ENCODE results near the gene TNS3.

Gene TNS3

DNA sequence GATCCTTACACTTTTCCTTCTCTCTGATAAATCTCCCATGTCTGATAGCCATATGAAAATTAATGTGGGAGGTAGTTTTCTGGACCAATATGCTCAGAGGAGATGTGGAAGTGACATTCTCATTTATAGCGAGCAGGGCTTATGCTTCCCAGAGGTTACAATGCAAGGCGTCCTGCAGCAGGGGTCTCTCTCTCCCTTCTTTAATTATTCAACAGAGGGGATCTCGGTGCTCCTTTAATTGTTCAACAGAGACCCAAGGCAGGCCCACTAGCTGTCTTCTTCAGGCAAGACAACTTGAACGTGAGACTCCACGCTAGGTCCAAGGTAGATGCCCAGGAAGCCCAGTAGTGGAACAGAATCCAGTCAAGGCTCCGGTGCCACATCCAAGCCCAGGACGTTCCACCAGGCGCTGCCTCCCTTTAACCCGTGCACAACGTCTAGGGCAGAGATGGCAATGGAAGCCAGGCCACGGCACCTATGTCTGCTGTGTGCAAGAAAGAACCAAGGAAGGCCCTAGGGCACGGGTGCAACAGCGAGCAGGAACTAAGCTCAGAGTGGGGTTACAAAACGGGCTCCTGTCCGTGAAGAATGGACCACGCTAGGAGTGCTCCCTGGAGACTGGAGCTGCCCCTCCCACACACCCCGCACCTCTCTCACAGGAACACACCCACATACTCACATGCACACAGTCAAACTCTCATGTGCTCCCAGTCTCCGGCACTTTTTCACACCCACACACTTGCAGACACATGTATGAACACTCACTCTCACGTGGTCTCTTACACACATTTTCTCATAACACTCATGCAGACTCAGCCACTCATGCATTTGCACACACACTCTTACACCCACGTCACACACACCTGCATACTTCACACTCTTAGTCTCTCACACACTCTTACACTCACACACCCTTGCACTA lies 230.4 kb downstream of the TNS3 start:
- Histone ChIP-seq H3K27me3 (no peaks in the 10 kb centered on the region), H3K36me3 (peaks cover 0 to 100% (median 3%) of the 10 kb centered on the region in 11 experiments; a peak in 11 of 22 replicates), H3K4me1 (peaks cover 13 to 44% (median 37%) of the 10 kb centered on the region in 10 experiments), H4K20me1 (peaks cover 0 to 100% (median 40%) of the 10 kb centered on the region in 11 experiments; a peak in 15 of 22 replicates), H3K4me2 (no peak overlapping the region), H3K9ac (no peak overlapping the region), H3K27ac (no peak overlapping the region), H3K4me3 (no peak overlapping the region), H3K9me3 (replicated peaks in 1 of 11) (no peaks in the 10 kb centered on the region)
- no peak for TF ChIP-seq Cebpa-rat (IDR thresholded peaks at IDR 0.05)

- peaks cover 13 to 44% (median 37%) of the 10 kb centered on the region in 10 experiments for H3K4me1 ChIP-seq
- no peak overlapping the region for H3K9ac ChIP-seq
- no peak overlapping the region for H3K4me3 ChIP-seq
- no peaks in the 10 kb centered on the region for H3K27me3 ChIP-seq
- peaks cover 0 to 100% (median 14%) of the 10 kb centered on the region in 11 experiments; a peak in 11 of 22 replicates for H3K36me3 ChIP-seq
- H3K9me3 ChIP-seq (replicated peaks in 1 of 11): no peaks in the 10 kb centered on the region
- no peak overlapping the region for H3K27ac ChIP-seq
- H3K4me2 ChIP-seq: peak overlapping the region in 9 of 11 experiments; percentile 40 to 77 (median 64); a peak in 17 of 22 replicates
- no peak for TF ChIP-seq Cebpa-rat (IDR thresholded peaks at IDR 0.05)
- peaks cover 0 to 100% (median 38%) of the 10 kb centered on the region in 11 experiments; a peak in 14 of 22 replicates for H4K20me1 ChIP-seq
Observed at GRCh38 chr7:47350425-47350824, 231.5 kb downstream of the TNS3 start.

- H4K20me1 ChIP-seq: peaks cover 0 to 100% (median 28%) of the 10 kb centered on the region in 11 experiments; a peak in 12 of 22 replicates
- H3K4me1 ChIP-seq: peaks cover 13 to 42% (median 37%) of the 10 kb centered on the region in 10 experiments
Observed at GRCh38 chr7:47349401-47349800, 232.5 kb downstream of the TNS3 start.

GRCh38 chr7:47347816-47348385 lies 234.0 kb downstream of the TNS3 start:
- H3K4me2 ChIP-seq: peak overlapping the region in 8 of 11 experiments; percentile 43 to 77 (median 66); a peak in 17 of 22 replicates
- H3K4me1 ChIP-seq: peaks cover 13 to 42% (median 37%) of the 10 kb centered on the region in 10 experiments
- no peak overlapping the region for H3K9ac ChIP-seq
- TF ChIP-seq Cebpa-rat (IDR thresholded peaks at IDR 0.05): no peak
- H3K4me3 ChIP-seq: no peak overlapping the region
- H3K27ac ChIP-seq: no peak overlapping the region
- no peaks in the 10 kb centered on the region for H3K9me3 ChIP-seq (replicated peaks in 1 of 11)
- H4K20me1 ChIP-seq: peaks cover 0 to 100% (median 17%) of the 10 kb centered on the region in 11 experiments; a peak in 12 of 22 replicates
- H3K36me3 ChIP-seq: peaks cover 4 to 100% (median 35%) of the 10 kb centered on the region in 11 experiments; a peak in 19 of 22 replicates
- H3K27me3 ChIP-seq: no peaks in the 10 kb centered on the region

More at GRCh38 chr7:47349401-47349800, 232.5 kb downstream of the TNS3 start:
- Histone ChIP-seq H3K9me3 (replicated peaks in 1 of 11) (no peaks in the 10 kb centered on the region), H3K36me3 (peaks cover 3 to 100% (median 21%) of the 10 kb centered on the region in 11 experiments; a peak in 17 of 22 replicates), H3K9ac (no peak overlapping the region; a peak in 2 of 22 replicates), H3K27me3 (no peaks in the 10 kb centered on the region), H3K27ac (no peak overlapping the region), H3K4me3 (no peak overlapping the region), H3K4me2 (peak overlapping the region in 9 of 11 experiments; percentile 8 to 77 (median 64); a peak in 16 of 22 replicates)
- TF ChIP-seq Cebpa-rat (IDR thresholded peaks at IDR 0.05): no peak

DNA sequence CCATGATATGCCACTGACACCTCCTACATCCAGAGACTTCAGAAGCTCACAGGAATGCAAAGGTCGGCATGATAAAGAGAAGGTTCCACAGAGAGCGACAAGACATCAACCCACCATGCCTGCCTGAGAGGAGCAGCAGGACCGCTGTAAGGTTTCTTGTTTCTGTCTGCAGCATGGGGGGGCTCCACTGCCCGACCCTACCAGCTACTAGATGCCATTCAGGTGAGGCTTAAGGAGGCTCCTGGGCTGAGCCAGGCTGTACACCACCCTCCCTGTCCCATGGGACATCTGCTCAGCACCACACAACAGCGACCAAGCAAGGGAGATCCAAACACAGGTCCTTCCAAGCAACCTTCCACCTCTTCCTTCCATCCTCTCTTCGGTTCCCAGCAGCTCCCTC lies 234.6 kb downstream of the TNS3 start:
- H3K4me2 ChIP-seq: peak overlapping the region in 6 of 11 experiments; percentile 59 to 77 (median 70); a peak in 10 of 22 replicates
- H3K4me1 ChIP-seq: peaks cover 10 to 43% (median 37%) of the 10 kb centered on the region in 10 experiments
- no peaks in the 10 kb centered on the region for H3K9me3 ChIP-seq (replicated peaks in 1 of 11)
- peaks cover 0 to 100% (median 12%) of the 10 kb centered on the region in 11 experiments; a peak in 10 of 22 replicates for H4K20me1 ChIP-seq
- no peak overlapping the region for H3K9ac ChIP-seq
- no peak for TF ChIP-seq Cebpa-rat (IDR thresholded peaks at IDR 0.05)
- H3K4me3 ChIP-seq: no peak overlapping the region
- no peak overlapping the region for H3K27ac ChIP-seq
- H3K27me3 ChIP-seq: no peaks in the 10 kb centered on the region
- peaks cover 4 to 100% (median 39%) of the 10 kb centered on the region in 11 experiments; a peak in 19 of 22 replicates for H3K36me3 ChIP-seq

GRCh38 chr7:47346377-47346914 lies 235.5 kb downstream of the TNS3 start:
- no peak overlapping the region for H3K27ac ChIP-seq
- no peak overlapping the region for H3K9ac ChIP-seq
- no peaks in the 10 kb centered on the region for H3K27me3 ChIP-seq
- no peak overlapping the region for H3K4me2 ChIP-seq
- H3K4me1 ChIP-seq: peaks cover 10 to 45% (median 34%) of the 10 kb centered on the region in 10 experiments
- H4K20me1 ChIP-seq: peaks cover 0 to 100% (median 3%) of the 10 kb centered on the region in 11 experiments; a peak in 10 of 22 replicates
- no peaks in the 10 kb centered on the region for H3K9me3 ChIP-seq (replicated peaks in 1 of 11)
- H3K4me3 ChIP-seq: no peak overlapping the region
- TF ChIP-seq Cebpa-rat (IDR thresholded peaks at IDR 0.05): no peak
- peaks cover 4 to 100% (median 39%) of the 10 kb centered on the region in 11 experiments; a peak in 19 of 22 replicates for H3K36me3 ChIP-seq

- no peak overlapping the region for H3K9ac ChIP-seq
- no peaks in the 10 kb centered on the region for H3K9me3 ChIP-seq (replicated peaks in 1 of 11)
- peaks cover 0 to 100% (median 0%) of the 10 kb centered on the region in 11 experiments; a peak in 9 of 22 replicates for H4K20me1 ChIP-seq
- no peak overlapping the region for H3K4me2 ChIP-seq
- H3K4me3 ChIP-seq: no peak overlapping the region
- H3K4me1 ChIP-seq: peaks cover 10 to 48% (median 33%) of the 10 kb centered on the region in 10 experiments
- H3K27me3 ChIP-seq: no peaks in the 10 kb centered on the region
- TF ChIP-seq Cebpa-rat (IDR thresholded peaks at IDR 0.05): no peak
- H3K36me3 ChIP-seq: peaks cover 4 to 100% (median 39%) of the 10 kb centered on the region in 11 experiments; a peak in 19 of 22 replicates
- H3K27ac ChIP-seq: no peak overlapping the region
Observed at GRCh38 chr7:47345857-47346298, 236.0 kb downstream of the TNS3 start.

GRCh38 chr7:47344171-47344955 lies 237.5 kb downstream of the TNS3 start:
- peaks cover 0 to 98% (median 0%) of the 10 kb centered on the region in 11 experiments; a peak in 9 of 22 replicates for H4K20me1 ChIP-seq
- H3K4me1 ChIP-seq: peaks cover 0 to 40% (median 22%) of the 10 kb centered on the region in 10 experiments; a peak in 16 of 20 replicates
- H3K36me3 ChIP-seq: peaks cover 4 to 98% (median 41%) of the 10 kb centered on the region in 11 experiments; a peak in 19 of 22 replicates
- H3K4me2 ChIP-seq: no peak overlapping the region
- H3K9me3 ChIP-seq (replicated peaks in 1 of 11): no peaks in the 10 kb centered on the region
- no peak for TF ChIP-seq Cebpa-rat (IDR thresholded peaks at IDR 0.05)
- no peaks in the 10 kb centered on the region for H3K27me3 ChIP-seq
- H3K9ac ChIP-seq: no peak overlapping the region
- H3K4me3 ChIP-seq: no peak overlapping the region
- H3K27ac ChIP-seq: no peak overlapping the region
